K562 (cell line): ENCODE data around the gene RNF115. TPM values are rescaled to one million over a fixed set of nuclear protein-coding genes. Genes with fewer than 3 reads are reported as not detected.

Source experiments
- ATAC-seq: fragments of 200-7000 bp; cut with Tn5 transposase; 3 replicates; pipeline ENCODE4 v1.9.1; 2020; ENCODE audit warnings: moderate library complexity
- BruUV-seq: library from RNA; stranded (reverse); fragments of 400-500 nt; replicated peaks from 2 replicates; lab custom pipeline; 2021; lab: Mats Ljungman, UMichigan
- CTCF ChIA-PET: fragments of 300-600 bp; formaldehyde crosslinking; extraction: SDS; loops from one replicate; lab custom pipeline; 2021; ENCODE audit warnings: low intra/inter-chr PET ratio; lab: Yijun Ruan, JAX
- POLR2A ChIA-PET: fragments of 300-600, 350-650 bp; sonication (Branson Sonifier 250); formaldehyde crosslinking; extraction: SDS; loops from one replicate; lab custom pipeline; 2021; ENCODE audit warnings: antibody characterized with exemption, inconsistent platforms; lab: Yijun Ruan, JAX
- DNase-seq, 4 experiments: peaks; one replicate each; pipeline versions ENCODE4 v3.0.0 to v3.0.0-alpha.2; 2011 to 2018; ENCODE audit warnings: low spot score in 3 of 4, mixed read lengths in 3 of 4; ENCODE audit errors: extremely low read depth in 1 of 4
- FAIRE-seq: peaks from 2 replicates; lab custom pipeline; 2011; peaks lifted over from hg19 to GRCh38; lab: Jason Lieb, UNC
- H2AFZ ChIP-seq: 2 replicates; pipeline ENCODE4 v1.6.0; 2011; ENCODE audit warnings: low read depth, low read length, control low read depth, inconsistent platforms
- H3K27ac ChIP-seq: fragments of 200-600 bp; 3 replicates; pipeline ENCODE4 v1.8.0; 2011; ENCODE audit warnings: low read depth, mild to moderate bottlenecking, control low read depth, inconsistent platforms, low read length, moderate library complexity, mixed read lengths; ENCODE audit errors: extremely low read depth
- H3K27me3 ChIP-seq, 2 experiments: fragments of 300-600 bp in 1 of 2; 2 replicates in 1 of 2; 3 replicates in 1 of 2; pipeline versions ENCODE4 v1.6.0 to v1.8.0; 2011; ENCODE audit warnings: inconsistent platforms in 2 of 2, low read length in 2 of 2, mild to moderate bottlenecking in 1 of 2, mixed read lengths in 1 of 2, moderate library complexity in 1 of 2; ENCODE audit not compliant: control insufficient read depth in 2 of 2, insufficient read depth in 2 of 2
- H3K36me3 ChIP-seq: fragments of 300-600 bp; 3 replicates; pipeline ENCODE4 v1.8.0; 2011; ENCODE audit warnings: mild to moderate bottlenecking, low read length, inconsistent platforms; ENCODE audit not compliant: control insufficient read depth, insufficient read depth
- H3K4me1 ChIP-seq, 2 experiments: fragments of 200-600 bp in 1 of 2; replicated peaks in 1 of 2; 2 replicates in 1 of 2; 3 replicates in 1 of 2; pipeline versions ENCODE4 v1.5.1 to v1.8.0; 2011; ENCODE audit warnings: inconsistent platforms in 2 of 2, low read length in 2 of 2, mild to moderate bottlenecking in 1 of 2, mixed read lengths in 1 of 2, moderate library complexity in 1 of 2; ENCODE audit not compliant: control insufficient read depth in 2 of 2, insufficient read depth in 2 of 2
- H3K4me2 ChIP-seq: 2 replicates; pipeline ENCODE4 v1.6.1; 2011; ENCODE audit warnings: low read length, control low read depth, inconsistent platforms, mixed read lengths; ENCODE audit not compliant: insufficient read depth
- H3K4me3 ChIP-seq: fragments of 200-600 bp; sonication (generic), shearing (Covaris generic); 2 replicates; pipeline ENCODE4 v1.5.1; 2016; ENCODE audit warnings: control low read depth, inconsistent platforms
- H3K79me2 ChIP-seq: fragments of 200-600 bp; 3 replicates; pipeline ENCODE4 v1.8.0; 2011; ENCODE audit warnings: low read length, inconsistent platforms; ENCODE audit not compliant: control insufficient read depth, insufficient read depth
- H3K9ac ChIP-seq, 2 experiments: 2 replicates each; pipeline versions ENCODE4 v1.6.0 to v1.6.1; 2011; ENCODE audit warnings: low read depth in 2 of 2, low read length in 2 of 2, control low read depth in 1 of 2, inconsistent platforms in 1 of 2, mild to moderate bottlenecking in 1 of 2, mixed read lengths in 1 of 2; ENCODE audit not compliant: insufficient read depth in 1 of 2
- H3K9me1 ChIP-seq: one replicate; pipeline ENCODE4 v1.6.0; 2011; ENCODE audit warnings: inconsistent platforms, mild to moderate bottlenecking, low read length, moderate library complexity; ENCODE audit not compliant: control insufficient read depth, insufficient read depth
- H3K9me3 ChIP-seq: replicated peaks from 2 replicates; pipeline ENCODE4 v1.5.1; 2011; ENCODE audit warnings: low read depth, low read length, inconsistent platforms; ENCODE audit not compliant: control insufficient read depth, insufficient read depth
- H4K20me1 ChIP-seq: replicated peaks from 2 replicates; pipeline ENCODE4 v1.6.1; 2011; ENCODE audit warnings: low read length, inconsistent platforms, mixed read lengths; ENCODE audit not compliant: control insufficient read depth, insufficient read depth
- ARID2 ChIP-seq: fragments of 450-650 bp; IDR thresholded peaks from 2 replicates; pipeline ENCODE4 v1.6.1; 2017; ENCODE audit warnings: antibody characterized with exemption, mild to moderate bottlenecking
- CREB3 ChIP-seq: fragments of 450-650 bp; conservative IDR thresholded peaks from 2 replicates; pipeline ENCODE4 v1.6.1; 2016; ENCODE audit warnings: missing genetic modification characterization, low read depth, mild to moderate bottlenecking, missing compliant biosample characterization, moderate library complexity
- ETV1 ChIP-seq: fragments of 450-650 bp; conservative IDR thresholded peaks from 2 replicates; pipeline ENCODE4 v1.6.1; 2016; ENCODE audit warnings: missing genetic modification characterization, control low read depth, low read depth, missing compliant biosample characterization
- MAFF ChIP-seq: IDR thresholded peaks from 2 replicates; pipeline ENCODE4 v1.6.1; 2012; ENCODE audit warnings: low read length, improper control_type of control experiment
- MTF1 ChIP-seq: fragments of 250-450 bp; sonication (Bioruptor Pico); IDR thresholded peaks from 2 replicates; pipeline ENCODE4 v1.9.0; 2021; ENCODE audit warnings: moderate library complexity, mild to moderate bottlenecking, inconsistent platforms, borderline replicate concordance
- SMAD1 ChIP-seq: fragments of 150-350 bp; IDR thresholded peaks from 2 replicates; pipeline ENCODE4 v1.6.1; 2014; ENCODE audit warnings: low read length, low read depth; ENCODE audit not compliant: partially characterized antibody
- SMAD3 ChIP-seq: fragments of 450-650 bp; formaldehyde crosslinking; conservative IDR thresholded peaks from 2 replicates; pipeline ENCODE4 v1.4.0; 2020; ENCODE audit warnings: mild to moderate bottlenecking
- SREBF1 ChIP-seq: fragments of 150-350 bp; IDR thresholded peaks from 2 replicates; pipeline ENCODE4 v1.6.1; 2014; ENCODE audit warnings: antibody characterized with exemption, low read depth, low read length, borderline replicate concordance
- TFAM ChIP-seq: fragments of 250-450 bp; sonication (Bioruptor Pico); conservative IDR thresholded peaks from 2 replicates; pipeline ENCODE4 v1.5.0; 2021; ENCODE audit warnings: mild to moderate bottlenecking, moderate library complexity
- UBTF ChIP-seq, 2 experiments: IDR thresholded peaks; 2 replicates each; pipeline ENCODE4 v1.6.1; 2012; ENCODE audit warnings: improper control_type of control experiment in 2 of 2, low read depth in 2 of 2, low read length in 2 of 2, borderline replicate concordance in 1 of 2
- ZBTB34 ChIP-seq: fragments of 250-450 bp; sonication (Bioruptor Pico); IDR thresholded peaks from 2 replicates; pipeline ENCODE4 v1.8.0; 2021; ENCODE audit warnings: mild to moderate bottlenecking, moderate library complexity
- ZFP30 ChIP-seq: fragments of 250-450 bp; sonication (Bioruptor Pico); IDR thresholded peaks from 2 replicates; pipeline ENCODE4 v1.8.0; 2022; ENCODE audit warnings: moderate library complexity, mild to moderate bottlenecking, inconsistent platforms, borderline replicate concordance
- ZNF280A ChIP-seq: fragments of 450-650 bp; IDR thresholded peaks from 2 replicates; pipeline ENCODE4 v1.6.1; 2018; ENCODE audit warnings: mild to moderate bottlenecking, low read depth; ENCODE audit not compliant: partially characterized antibody
- ZNF384 ChIP-seq: IDR thresholded peaks from 2 replicates; pipeline ENCODE4 v1.6.1; 2012; ENCODE audit warnings: low read depth, low read length, improper control_type of control experiment
- ZNF408 ChIP-seq: fragments of 250-450 bp; sonication (Bioruptor Pico); IDR thresholded peaks from 2 replicates; pipeline ENCODE4 v1.4.0; 2020; ENCODE audit warnings: low read depth, mild to moderate bottlenecking, moderate library complexity
- WGBS: fragments of 100-300 bp; shearing (Covaris generic); methylation state at CpG from one replicate; pipeline ENCODE4 v1.1.6; 2016; ENCODE audit warnings: low coverage, mixed read lengths; ENCODE audit not compliant: insufficient coverage; ENCODE audit errors: missing lambda C conversion rate; 5-methylcytosine and 5-hydroxymethylcytosine counted together
- in situ Hi-C: fragments of 300-500 bp; cut with MboI; formaldehyde crosslinking; loops from 4 replicates; pipeline ENCODE4 v1.15.0; 2018; ENCODE audit warnings: inconsistent platforms, mixed read lengths
- intact Hi-C: fragments of 100-400 bp; cut with micrococcal nuclease; formaldehyde crosslinking; loops from 2 replicates; pipeline ENCODE4 v1.14.2; 2022
- polyA plus RNA-seq, 8 experiments: library from polyadenylated mRNA; depleted of rRNA in 4 of 8; stranded (reverse) in 5 of 8; unstranded in 3 of 8; fragments of >200 nt; fragmentation: Nextera tagmentation in 2 of 8; fragmentation: Illumina TruSeq in 1 of 8; extraction: Ambion mirVana in 2 of 8; extraction: Trizol in 1 of 8; gene quantifications; 2 replicates each; pipeline versions ENCODE4 v1.2.1 to v1.2.3, GENCODE V29; 2011 to 2014; ENCODE audit warnings: inconsistent platforms in 1 of 8, missing spikeins in 1 of 8
- total RNA-seq, 7 experiments: library from RNA; depleted of rRNA in 6 of 7; stranded (reverse); fragments of >200 nt in 6 of 7; fragmentation: Illumina TruSeq in 2 of 7; extraction: Trizol in 2 of 7; gene quantifications; 2 replicates each; pipeline versions ENCODE4 v1.2.1 to v1.2.3, GENCODE V29; 2011 to 2021; ENCODE audit warnings: low replicate concordance in 1 of 7

Gene RNF115
- total and polyA plus RNA-seq, 9 of the 15 experiments (the other 6 are each of a cell fraction or from before 2014, with no cell fraction given) = 1.9 to 14.3 (median 9.5) TPM

GRCh38 chr1:145785547-145785946 is 38.3 kb downstream of the RNF115 start:
- Histone ChIP-seq H3K4me1 (no peaks in the 10 kb centered on the region), H3K9ac (no peak overlapping the region), H3K4me2 (no peak overlapping the region), H3K27ac (no peak overlapping the region), H3K4me3 (no peak overlapping the region), H3K9me3 (no peaks in the 10 kb centered on the region), H3K79me2 (no peaks in the 10 kb centered on the region), H3K27me3 (no peaks in the 10 kb centered on the region), H4K20me1 (no peaks in the 10 kb centered on the region), H3K9me1 (no peaks in the 10 kb centered on the region), H3K36me3 (peaks cover 18% of the 10 kb centered on the region; the same call in 2 of the 3 replicates), H2AFZ (no peak overlapping the region)
- in situ Hi-C loops (no loop called here), intact Hi-C loops (no loop called here)
- CTCF ChIA-PET = no interaction called here
- POLR2A ChIA-PET = interaction anchor here (0.7 kb wide), 2 partner anchors 10 to 27 kb away, joined by 3 read pairs; no protein-coding TSS in a partner anchor
- WGBS = 0% methylated on average over 1 of the region's 1 CpG
- no TSS peak for BruUV-seq
- ATAC-seq (no peak), FAIRE-seq (no peak), DNase-seq (no peak)
- TF ChIP-seq ETV1 = no peak
- TF ChIP-seq ZBTB34 (CRISPR knock-in tag) = no peak
- no peak for TF ChIP-seq ARID2
- TF ChIP-seq ZNF280A = no peak
- no peak for TF ChIP-seq UBTF (IDR thresholded peaks at IDR 0.05; ENCODE audit: borderline replicate concordance in 1 of 2, low read depth in 2 of 2, low read length in 2 of 2)
- no peak for TF ChIP-seq MAFF
- TF ChIP-seq ZNF408 (CRISPR knock-in tag) = no peak
- TF ChIP-seq MTF1 (CRISPR knock-in tag) = no peak
- no peak for TF ChIP-seq ZNF384
- no peak for TF ChIP-seq SMAD3
- TF ChIP-seq TFAM (CRISPR knock-in tag) = no peak
- TF ChIP-seq SMAD1 = no peak
- no peak for TF ChIP-seq SREBF1
- TF ChIP-seq ZFP30 = no peak
- no peak for TF ChIP-seq CREB3 (tag)
